ENCODE results near the gene NEU2.

Gene NEU2

GRCh38 chr2:233023761-233024410 lies 8.6 kb upstream of the NEU2 start:
- no peak overlapping the region for H3K4me3 ChIP-seq (ENCODE audit: control insufficient read depth, low read depth, low read length)
- no peak for TF ChIP-seq CTCF (IDR thresholded peaks at IDR 0.05; ENCODE audit: control insufficient read depth, insufficient read depth, low read depth, low read length, missing control alignments)
- no peak for DNase-seq (ENCODE audit: low read depth)

GRCh38 chr2:233025706-233026105 lies 6.8 kb upstream of the NEU2 start:
- H3K4me3 ChIP-seq (ENCODE audit: control insufficient read depth, low read depth, low read length) = no peak overlapping the region
- TF ChIP-seq CTCF (IDR thresholded peaks at IDR 0.05; ENCODE audit: control insufficient read depth, insufficient read depth, low read depth, low read length, missing control alignments) = no peak
- DNase-seq (ENCODE audit: low read depth) = no peak

- DNase-seq (ENCODE audit: low read depth) = peak; percentile 46
- no peak overlapping the region for H3K4me3 ChIP-seq (ENCODE audit: control insufficient read depth, low read depth, low read length)
- no peak for TF ChIP-seq CTCF (IDR thresholded peaks at IDR 0.05; ENCODE audit: control insufficient read depth, insufficient read depth, low read depth, low read length, missing control alignments)
These were observed 6.2 kb upstream of the NEU2 start for GRCh38 chr2:233026198-233026813.

GRCh38 chr2:233029321-233029720 lies 3.2 kb upstream of the NEU2 start:
- H3K4me3 ChIP-seq (ENCODE audit: control insufficient read depth, low read depth, low read length) = no peak overlapping the region
- TF ChIP-seq CTCF (IDR thresholded peaks at IDR 0.05; ENCODE audit: control insufficient read depth, insufficient read depth, low read depth, low read length, missing control alignments) = no peak
- DNase-seq (ENCODE audit: low read depth) = peak; percentile 21

GRCh38 chr2:233031556-233032500 lies 644 bp upstream of the NEU2 start:
- no peak for DNase-seq (ENCODE audit: low read depth)
- no peak overlapping the region for H3K4me3 ChIP-seq (ENCODE audit: control insufficient read depth, low read depth, low read length)
- TF ChIP-seq CTCF (IDR thresholded peaks at IDR 0.05; ENCODE audit: control insufficient read depth, insufficient read depth, low read depth, low read length, missing control alignments) = no peak

GRCh38 chr2:233033672-233034071 lies 1.2 kb downstream of the NEU2 start:
- H3K4me3 ChIP-seq (ENCODE audit: control insufficient read depth, low read depth, low read length) = no peak overlapping the region
- no peak for TF ChIP-seq CTCF (IDR thresholded peaks at IDR 0.05; ENCODE audit: control insufficient read depth, insufficient read depth, low read depth, low read length, missing control alignments)
- no peak for DNase-seq (ENCODE audit: low read depth)
